ENCODE measurements around the gene PICK1.
A peak's percentile ranks its signal among the peaks of the same experiment; 100 is the strongest.
"Not testable (repeated sequence)": the region's sequence is repeated elsewhere in the genome, so short reads cannot be mapped to it uniquely, and the experiment has no call there.

Gene PICK1

DNA sequence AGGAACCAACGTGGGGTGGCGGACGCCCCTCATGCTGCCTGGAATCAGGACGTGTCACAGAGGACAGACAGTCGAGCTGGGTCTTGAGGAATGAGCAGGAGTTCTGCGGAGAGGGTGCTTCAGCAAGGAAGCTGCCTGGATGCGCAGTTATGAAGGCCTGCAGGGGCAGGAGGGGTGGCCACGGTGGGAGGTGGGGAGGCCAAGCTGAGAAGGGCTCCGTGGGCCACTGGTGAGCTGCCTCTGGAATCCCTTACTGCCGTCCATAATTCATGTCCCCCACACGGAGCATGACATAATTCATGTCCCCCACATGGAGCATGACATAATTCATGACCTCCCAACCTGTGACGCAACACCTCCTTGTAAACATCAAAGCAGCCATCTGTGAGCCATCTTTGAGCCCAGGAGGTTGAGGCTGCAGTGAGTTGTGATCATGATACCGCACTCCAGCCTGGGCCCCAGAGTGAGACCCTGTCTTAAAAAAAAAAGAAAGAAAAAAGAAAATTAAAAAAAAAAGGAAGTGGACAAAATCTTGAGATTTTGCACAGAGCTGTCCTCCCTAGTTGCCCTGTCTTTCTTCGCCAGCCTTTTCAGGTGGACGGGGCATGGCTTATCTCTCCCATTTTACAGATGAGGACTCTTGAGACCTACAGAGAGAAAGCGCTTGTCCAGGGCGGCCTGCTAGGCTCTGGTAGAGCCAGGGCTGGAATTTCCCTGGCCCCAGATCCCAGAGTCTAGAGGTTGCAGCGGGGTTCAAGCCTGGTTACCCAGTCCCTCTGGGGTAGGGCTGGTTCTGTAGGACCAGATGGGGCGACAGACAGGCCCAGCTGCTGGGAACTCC lies 24.3 kb upstream of the PICK1 start:
- no peak overlapping the region for H3K4me3 ChIP-seq (ENCODE audit: low read length)
- DNase-seq (ENCODE audit: low read depth), result peak; percentile 68
- TF ChIP-seq CTCF (conservative IDR thresholded peaks at IDR 0.05; ENCODE audit: low read length), result no peak

- no peak overlapping the region for H3K4me3 ChIP-seq (ENCODE audit: low read length)
- TF ChIP-seq CTCF (conservative IDR thresholded peaks at IDR 0.05; ENCODE audit: low read length), result no peak
- DNase-seq (ENCODE audit: low read depth), result no peak
Measured at GRCh38 chr22:38033522-38034277, 23.5 kb upstream of the PICK1 start.

DNA sequence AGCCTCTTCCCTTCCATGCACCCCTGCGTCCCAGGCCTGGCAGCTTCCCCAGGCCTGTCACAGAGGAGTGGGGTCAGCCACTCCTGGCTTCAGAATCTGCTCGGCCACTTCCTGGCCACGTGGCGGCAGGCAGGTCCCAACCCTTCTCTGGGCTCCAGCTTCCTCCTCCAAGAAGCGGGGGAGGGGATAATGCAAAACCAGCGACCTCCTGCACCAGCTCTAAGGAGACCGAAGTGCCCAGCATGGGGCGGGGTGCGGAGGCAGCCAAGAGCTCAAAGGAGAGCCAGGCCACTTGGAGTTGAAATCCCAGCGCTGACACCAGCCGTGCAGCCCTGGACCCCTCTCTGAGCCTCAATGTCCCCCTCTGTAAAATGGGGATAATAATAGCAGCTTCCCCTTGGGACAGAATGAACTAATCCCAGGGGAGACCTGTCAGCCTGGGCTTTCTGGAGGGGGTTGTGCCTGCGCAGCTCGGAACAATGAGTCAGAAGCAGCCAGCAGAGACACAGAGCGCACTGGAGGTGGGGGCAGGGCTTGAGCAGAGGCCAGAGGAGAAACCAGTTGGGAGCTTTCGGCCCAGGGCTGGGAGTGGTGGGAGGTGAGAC lies 22.8 kb upstream of the PICK1 start:
- TF ChIP-seq CTCF (conservative IDR thresholded peaks at IDR 0.05; ENCODE audit: low read length), result no peak
- DNase-seq (ENCODE audit: low read depth), result peak; percentile 82
- no peak overlapping the region for H3K4me3 ChIP-seq (ENCODE audit: low read length)

DNA sequence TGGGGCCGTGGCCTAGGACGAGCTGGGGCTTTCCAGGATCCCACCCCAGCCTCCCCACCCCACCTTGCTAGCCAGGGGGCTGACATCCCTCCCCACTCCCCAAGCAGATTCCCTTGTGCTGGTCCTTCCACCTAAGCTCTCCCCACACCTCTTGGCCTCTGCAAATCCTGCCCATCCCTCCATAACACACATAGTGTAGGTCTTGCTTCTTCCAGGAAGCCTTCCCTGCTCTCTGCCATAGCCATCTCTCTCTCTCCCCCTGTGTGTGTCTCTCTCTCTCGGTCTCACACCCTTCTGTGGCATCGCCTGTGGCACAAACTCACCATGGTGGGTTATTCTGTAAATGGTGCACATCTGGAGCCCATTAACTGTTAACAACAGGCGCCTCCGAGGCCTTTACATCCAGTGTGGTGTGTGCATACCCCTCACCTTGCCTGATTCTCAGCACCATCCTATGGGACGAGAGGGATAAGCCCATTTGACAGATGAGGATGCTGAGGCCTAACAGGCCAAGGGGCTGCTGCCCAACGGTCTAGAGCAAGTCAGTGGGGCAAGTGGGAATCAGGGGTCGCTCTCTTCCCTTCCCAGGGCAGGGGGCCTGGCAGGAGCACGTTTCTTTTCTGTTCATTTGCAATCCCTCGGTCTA lies 22.2 kb upstream of the PICK1 start:
- H3K4me3 ChIP-seq (ENCODE audit: low read length), result no peak overlapping the region
- DNase-seq (ENCODE audit: low read depth), result no peak
- TF ChIP-seq CTCF (conservative IDR thresholded peaks at IDR 0.05; ENCODE audit: low read length), result no peak

DNA sequence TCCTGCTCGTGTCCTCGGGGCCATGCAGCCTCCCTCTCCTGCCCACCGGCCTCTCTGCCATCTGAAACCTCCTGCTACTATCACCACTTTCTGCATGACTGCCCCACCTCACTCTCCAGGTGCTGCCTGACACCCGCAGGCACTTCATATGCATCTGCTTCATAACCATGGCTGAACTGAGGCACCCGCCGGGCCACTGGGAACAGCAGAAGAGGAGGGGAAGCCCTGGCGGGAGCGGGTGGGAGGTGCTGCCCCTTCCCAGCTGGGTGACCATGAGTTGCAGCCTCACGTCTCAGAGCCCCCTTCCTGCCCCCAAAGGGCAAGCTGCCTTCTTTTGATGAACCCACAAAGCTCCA lies 21.7 kb upstream of the PICK1 start:
- no peak overlapping the region for H3K4me3 ChIP-seq (ENCODE audit: low read length)
- no peak for TF ChIP-seq CTCF (conservative IDR thresholded peaks at IDR 0.05; ENCODE audit: low read length)
- DNase-seq (ENCODE audit: low read depth), result no peak

DNA sequence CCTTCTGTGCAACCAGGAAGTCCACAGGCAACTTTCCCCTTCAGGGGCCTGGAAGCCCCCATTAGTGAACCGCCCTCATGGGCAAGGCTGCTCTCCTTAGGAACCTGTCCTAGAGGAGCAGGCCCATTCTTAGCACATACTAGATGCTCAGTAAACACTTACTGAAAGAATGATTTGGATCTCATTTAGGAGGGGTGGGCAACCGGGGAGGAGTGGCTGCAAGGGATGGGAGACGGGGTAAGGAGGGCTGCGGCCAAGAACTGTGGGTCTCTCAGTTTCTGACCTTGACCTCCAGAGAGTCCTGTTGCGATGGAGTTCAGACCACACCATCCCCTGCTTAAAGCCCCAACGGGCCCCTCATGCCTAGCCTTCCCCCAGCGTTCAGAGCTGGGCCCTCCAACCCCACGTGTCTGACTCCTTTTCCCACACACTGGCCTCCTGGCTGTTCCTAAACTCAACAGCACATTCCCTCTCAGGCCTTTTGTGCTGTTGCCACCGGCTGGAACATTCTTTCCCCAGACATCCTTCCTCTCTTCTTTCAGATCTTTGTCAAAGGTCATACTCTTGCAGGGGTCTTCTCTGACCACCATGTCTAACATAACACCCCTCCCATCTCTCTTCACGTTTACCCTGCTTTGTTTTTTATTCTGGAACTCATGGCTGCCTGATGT lies 20.7 kb upstream of the PICK1 start:
- DNase-seq (ENCODE audit: low read depth), result no peak
- no peak for TF ChIP-seq CTCF (conservative IDR thresholded peaks at IDR 0.05; ENCODE audit: low read length)
- H3K4me3 ChIP-seq (ENCODE audit: low read length), result no peak overlapping the region

DNA sequence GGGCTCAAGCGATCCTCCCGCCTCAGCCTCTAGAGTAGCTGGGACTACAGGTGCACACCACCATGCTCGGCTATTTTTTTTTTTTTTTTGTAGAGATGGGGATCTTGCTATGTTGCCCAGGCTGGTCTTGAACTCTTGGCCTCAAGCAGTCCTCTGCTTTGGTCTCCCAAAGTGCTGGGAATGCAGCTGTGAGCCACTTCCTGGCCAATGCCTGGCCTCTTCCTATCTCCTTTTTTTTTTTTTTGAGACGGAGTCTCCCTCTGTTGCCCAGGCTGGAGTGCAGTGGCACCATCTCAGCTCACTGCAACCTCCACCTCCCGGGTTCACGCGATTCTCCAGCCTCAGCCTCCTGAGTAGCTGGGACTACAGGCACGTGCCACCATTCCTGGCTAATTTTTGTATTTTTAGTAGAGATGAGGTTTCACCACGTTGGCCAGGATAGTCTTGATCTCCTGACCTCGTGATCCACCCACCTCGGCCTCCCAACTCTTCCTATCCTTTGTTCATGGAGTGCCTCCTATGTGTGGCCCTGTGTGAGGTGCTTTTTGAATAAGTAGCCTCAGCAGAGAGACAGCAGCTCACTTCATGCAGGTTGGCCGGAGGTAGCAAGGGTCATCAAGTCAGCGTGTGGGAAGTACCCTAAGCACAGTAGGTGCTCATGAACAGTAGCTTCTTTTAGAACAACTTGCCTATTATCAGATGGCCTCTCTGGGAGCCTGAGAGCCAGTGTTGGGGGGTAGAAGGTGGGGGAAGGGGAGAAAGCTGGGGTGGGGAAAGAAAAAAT lies 19.6 kb upstream of the PICK1 start:
- not testable (repeated sequence) for DNase-seq (ENCODE audit: low read depth); H3K4me3 ChIP-seq (ENCODE audit: low read length)
